ENCODE results near the gene TFEC.

Gene TFEC

DNA sequence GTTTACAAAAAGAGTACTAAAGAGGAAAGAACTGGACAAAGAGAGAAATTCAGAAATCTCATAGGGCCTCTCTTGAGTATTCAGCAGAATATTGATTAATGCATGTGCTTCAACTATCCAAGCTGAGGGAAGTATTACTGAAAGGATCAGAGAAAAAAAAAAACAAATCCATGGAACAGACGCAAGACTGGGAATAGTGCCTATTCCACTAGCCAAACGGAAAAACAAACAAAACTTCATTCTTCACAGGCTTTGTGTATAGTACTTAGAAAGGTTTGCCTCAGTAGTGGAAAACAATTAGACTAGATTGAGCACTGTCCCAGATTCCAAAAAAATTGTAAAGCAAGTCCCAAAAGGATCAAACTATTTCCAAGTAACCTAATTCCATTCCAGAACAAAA is 106.2 kb downstream of the TFEC start:
- no peak for DNase-seq (ENCODE audit: low read depth)

DNA sequence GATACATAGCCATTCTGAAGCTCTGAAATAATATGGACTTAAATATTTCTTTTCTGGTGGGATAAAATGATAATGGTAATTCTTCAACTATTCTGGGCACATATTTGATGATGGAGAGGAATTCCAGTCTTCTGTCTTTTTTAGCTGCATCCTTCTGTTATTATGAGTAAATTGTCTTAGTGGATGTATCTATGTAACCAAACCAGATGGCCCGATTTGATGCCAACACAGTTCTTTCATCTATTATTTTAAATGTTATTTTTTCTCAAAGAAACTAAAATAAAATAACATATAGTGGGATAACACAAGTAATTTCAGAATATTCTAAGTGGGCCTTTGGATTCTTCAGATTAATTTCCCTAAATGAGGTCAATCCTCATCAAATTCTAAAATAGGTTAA is 110.2 kb downstream of the TFEC start:
- no peak for DNase-seq (ENCODE audit: low read depth)

DNA sequence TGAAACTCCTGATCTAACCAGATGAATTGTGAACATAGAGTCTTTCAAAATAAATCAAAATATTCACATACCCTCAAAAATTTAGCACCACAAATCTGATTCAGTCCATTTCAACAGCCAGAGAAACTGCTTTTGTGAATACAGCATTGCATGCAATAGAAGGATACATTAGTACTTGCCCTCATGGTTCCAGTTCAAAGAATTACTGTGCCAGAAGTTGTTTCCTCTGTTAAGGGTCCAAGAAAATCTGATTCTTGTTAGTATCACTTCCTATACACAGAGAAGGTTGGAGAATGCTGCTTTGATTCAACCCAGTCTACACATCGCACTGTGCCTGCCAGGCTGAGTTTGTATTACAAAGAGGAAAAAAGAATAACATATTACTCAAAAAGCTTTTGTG is 115.6 kb downstream of the TFEC start:
- no peak for DNase-seq (ENCODE audit: low read depth)

DNA sequence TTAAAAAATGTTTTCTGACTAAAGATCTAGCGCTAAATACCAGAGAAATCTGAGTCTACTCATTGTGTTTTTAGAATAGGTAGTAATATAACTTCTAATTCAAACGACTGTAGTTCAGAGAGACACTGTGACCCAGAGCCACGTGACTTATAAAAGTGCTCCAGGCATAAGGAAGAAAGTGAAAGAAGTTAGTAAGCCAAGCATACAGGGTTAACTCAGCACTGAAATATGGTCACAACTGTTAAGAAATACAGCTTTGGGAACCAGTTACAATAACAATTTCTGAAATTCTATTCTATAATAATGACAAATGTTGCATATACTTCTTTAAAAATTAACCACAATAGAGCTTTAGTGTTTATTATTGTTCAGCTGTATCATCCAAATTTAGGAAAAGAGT is 119.1 kb downstream of the TFEC start:
- no peak for DNase-seq (ENCODE audit: low read depth)

DNA sequence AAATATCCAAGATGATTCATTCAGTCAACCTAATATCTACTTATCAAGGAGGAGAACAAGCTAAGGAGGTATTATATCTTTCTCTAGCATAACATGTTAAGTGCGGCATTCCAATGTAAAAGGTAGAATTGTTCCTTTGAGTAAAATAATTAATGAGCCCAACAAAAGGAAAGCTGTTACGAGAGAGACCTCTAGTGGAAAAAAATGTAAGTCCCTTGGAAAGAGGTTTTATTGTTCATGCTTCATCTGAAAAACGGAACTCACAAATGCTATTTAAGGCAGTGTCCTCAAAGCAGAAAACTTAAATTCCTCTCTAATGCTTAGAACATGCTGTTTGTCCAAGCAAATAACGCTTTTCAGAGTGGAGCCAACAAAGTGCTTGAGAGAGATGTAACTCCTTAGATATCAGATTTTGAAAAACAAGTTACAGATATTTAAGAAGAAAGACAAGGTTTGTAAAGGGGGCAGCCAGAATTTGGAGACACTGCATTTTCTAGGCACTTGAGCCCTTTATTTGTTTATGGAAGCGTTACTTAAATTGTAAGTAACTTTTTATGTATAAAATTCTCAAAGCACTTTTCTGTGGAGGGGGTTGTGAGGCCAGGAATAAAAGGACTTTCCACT is 119.9 kb downstream of the TFEC start:
- no peak for DNase-seq (ENCODE audit: low read depth)

DNA sequence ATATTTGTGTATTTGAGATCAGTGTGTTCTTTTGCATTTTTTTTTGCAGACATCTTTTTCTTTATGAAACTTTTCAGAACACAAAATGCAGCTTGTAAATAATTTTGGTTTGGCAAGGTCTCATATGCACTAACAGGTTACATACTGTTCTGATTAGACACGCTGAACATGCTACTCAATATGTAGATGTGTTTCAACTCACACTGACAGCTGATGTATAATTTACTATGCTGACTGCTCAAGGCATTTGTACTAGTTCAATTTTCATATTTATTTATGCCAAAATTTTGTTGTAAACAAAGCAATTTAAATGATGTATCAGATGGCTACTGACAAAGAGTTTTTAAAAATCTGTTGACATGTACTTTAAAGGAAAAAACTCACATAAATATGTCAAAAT is 123.8 kb downstream of the TFEC start:
- DNase-seq (ENCODE audit: low read depth): no peak

DNA sequence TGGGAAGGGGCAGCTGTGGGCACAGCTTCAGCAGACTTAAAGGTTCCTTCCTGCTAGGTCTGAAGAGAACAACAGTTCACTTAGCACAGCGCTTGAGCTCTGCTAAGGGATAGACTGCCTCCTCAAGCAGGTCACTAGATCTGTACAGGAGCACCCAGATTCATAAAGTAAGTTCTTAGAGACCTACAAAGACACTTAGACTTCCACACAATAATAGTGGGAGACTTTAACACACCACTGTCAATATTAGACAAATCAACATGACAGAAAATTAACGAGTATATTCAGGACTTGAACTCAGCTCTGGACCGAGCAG is 140.9 kb downstream of the TFEC start:
- no peak for DNase-seq (ENCODE audit: low read depth)

DNA sequence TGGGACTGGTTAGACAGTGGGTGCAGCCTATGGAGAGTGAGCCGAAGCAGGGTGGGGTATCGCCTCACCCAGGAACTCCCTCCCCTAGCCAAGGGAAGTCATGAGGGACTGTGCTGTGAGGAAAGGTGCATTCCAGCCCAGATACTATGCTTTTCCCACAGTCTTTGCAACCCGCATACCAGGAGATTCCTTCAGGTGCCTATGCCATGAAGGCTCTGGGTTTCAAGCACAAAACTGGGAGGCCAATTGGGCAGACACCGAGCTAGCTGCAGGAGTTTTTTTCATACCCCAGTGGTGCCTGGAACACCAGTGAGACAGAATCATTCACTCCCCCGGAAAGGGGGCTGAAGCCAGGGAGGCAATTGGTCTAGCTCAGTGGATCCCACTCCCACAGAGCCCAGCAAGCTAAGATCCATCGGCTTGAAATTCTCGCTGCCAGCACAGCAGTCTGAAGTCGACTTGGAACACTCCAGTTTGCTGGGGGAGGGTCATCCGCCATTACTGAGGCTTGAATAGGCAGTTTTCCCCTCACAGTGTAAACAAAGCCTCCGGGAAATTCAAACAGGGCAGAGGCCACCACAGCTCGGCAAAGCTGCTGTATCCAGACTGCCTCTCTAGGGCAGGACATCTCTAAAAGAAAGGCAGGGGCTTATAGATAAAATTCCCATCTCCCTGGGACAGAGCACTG is 141.4 kb downstream of the TFEC start:
- no peak for DNase-seq (ENCODE audit: low read depth)

DNA sequence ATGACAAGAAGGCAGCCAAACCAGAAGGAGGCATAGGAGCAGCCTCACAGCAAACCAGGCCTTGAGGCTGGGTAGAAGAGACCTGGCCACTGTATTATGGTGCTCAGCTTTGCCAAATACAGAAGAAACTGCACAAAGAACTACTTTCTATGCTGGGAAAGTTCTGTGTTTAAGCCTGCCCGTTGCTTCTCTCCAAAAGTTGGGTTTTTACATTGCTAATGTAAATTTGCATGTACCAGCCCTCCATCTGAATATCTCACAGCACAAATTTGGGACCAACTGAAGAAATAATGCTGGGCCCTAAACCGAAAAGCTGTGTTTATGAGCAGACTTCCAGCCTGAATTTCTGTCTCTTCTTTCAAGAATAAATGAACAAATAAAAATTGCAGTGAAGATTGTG is 145.0 kb downstream of the TFEC start:
- no peak for DNase-seq (ENCODE audit: low read depth)
